HL-60 (cell line): ENCODE results near the gene JARID2.

ENCODE experiments used
- DNase-seq, 2 experiments: peaks; one replicate each; pipeline ENCODE4 v3.0.0-alpha.2; 2010 to 2020; ENCODE audit warnings: low read depth in 1 of 2, low spot score in 1 of 2
- H3K27ac ChIP-seq: fragments of 250-450 bp; sonication (Bioruptor Pico); replicated peaks from 2 replicates; pipeline ENCODE4 v1.5.1; 2020; ENCODE audit warnings: mild to moderate bottlenecking, moderate library complexity
- H3K27me3 ChIP-seq: fragments of 250-450 bp; sonication (Bioruptor Pico); 2 replicates; pipeline ENCODE4 v1.5.1; 2021; ENCODE audit warnings: mild to moderate bottlenecking, moderate library complexity; ENCODE audit not compliant: insufficient read depth, poor library complexity, severe bottlenecking
- H3K4me3 ChIP-seq: replicated peaks from 2 replicates; pipeline ENCODE4 v1.5.1; 2011; ENCODE audit warnings: mild to moderate bottlenecking, control low read depth, low read length; ENCODE audit not compliant: insufficient read depth
- CTCF ChIP-seq: IDR thresholded peaks from one replicate; pipeline ENCODE4 v1.5.1; 2011; ENCODE audit warnings: low read length, control low read depth, inconsistent platforms; ENCODE audit not compliant: insufficient read depth
- GABPA ChIP-seq: IDR thresholded peaks from 2 replicates; pipeline ENCODE4 v1.6.1; 2012; ENCODE audit warnings: low read depth
- POLR2AphosphoS5 ChIP-seq: IDR thresholded peaks from 2 replicates; pipeline ENCODE4 v1.6.1; 2012; ENCODE audit warnings: low read depth
- REST ChIP-seq: IDR thresholded peaks from 2 replicates; pipeline ENCODE4 v1.6.1; 2012; ENCODE audit warnings: low read depth; ENCODE audit not compliant: insufficient replicate concordance
- SPI1 ChIP-seq: IDR thresholded peaks from 2 replicates; pipeline ENCODE4 v1.6.1; 2012; ENCODE audit warnings: low read depth, mild to moderate bottlenecking, borderline replicate concordance

The JARID2 gene

GRCh38 chr6:15401769-15402250, 155.9 kb downstream of the JARID2 start:
- Histone ChIP-seq H3K27me3 (no peaks in the 10 kb centered on the region), H3K27ac (no peak overlapping the region; the same call in 1 of the 2 replicates), H3K4me3 (no peak overlapping the region)
- no peak for TF ChIP-seq POLR2AphosphoS5
- no peak for TF ChIP-seq GABPA
- DNase-seq = no peak

- H3K27me3 ChIP-seq = no peaks in the 10 kb centered on the region
- DNase-seq = no peak
- no peak overlapping the region for H3K27ac ChIP-seq
- TF ChIP-seq SPI1 (no peak), CTCF (no peak), GABPA (no peak), POLR2AphosphoS5 (no peak), REST (no peak)
- H3K4me3 ChIP-seq = no peak overlapping the region
These were observed 156.7 kb downstream of the JARID2 start for GRCh38 chr6:15402406-15403045.

- no peak overlapping the region for H3K4me3 ChIP-seq
- no peak for DNase-seq
- H3K27me3 ChIP-seq = no peaks in the 10 kb centered on the region
- H3K27ac ChIP-seq = no peak overlapping the region
- no peak for TF ChIP-seq REST
- no peak for TF ChIP-seq POLR2AphosphoS5
- no peak for TF ChIP-seq GABPA
- no peak for TF ChIP-seq CTCF
- no peak for TF ChIP-seq SPI1
These were observed 157.4 kb downstream of the JARID2 start for GRCh38 chr6:15403094-15403755.

- Histone ChIP-seq H3K27me3 (no peaks in the 10 kb centered on the region), H3K4me3 (no peak overlapping the region)
These were observed 158.8 kb downstream of the JARID2 start for GRCh38 chr6:15404685-15404980.

More at GRCh38 chr6:15404685-15404980, 158.8 kb downstream of the JARID2 start:
- no peak for DNase-seq
- no peak overlapping the region for H3K27ac ChIP-seq
- TF ChIP-seq POLR2AphosphoS5 = no peak
- no peak for TF ChIP-seq CTCF
- no peak for TF ChIP-seq SPI1
- no peak for TF ChIP-seq GABPA
- TF ChIP-seq REST = no peak
